HG03439 (cell line): Measurements from ENCODE around the gene THUMPD1.
"Not testable (repeated sequence)": the region's sequence is repeated elsewhere in the genome, so short reads cannot be mapped to it uniquely, and the experiment has no call there.

Experiments
- ATAC-seq: cut with Tn5 transposase; IDR thresholded peaks from one replicate; pipeline ENCODE4 v1.9.1; 2021; ENCODE audit warnings: mild to moderate bottlenecking, moderate library complexity; ENCODE audit not compliant: unreplicated experiment

THUMPD1 gene

GRCh38 chr16:20749474-20749873 lies 7.9 kb upstream of the THUMPD1 start:
- no peak for ATAC-seq

- ATAC-seq = no peak
Measured at GRCh38 chr16:20747030-20747816, 5.6 kb upstream of the THUMPD1 start.

- no peak for ATAC-seq
Measured at GRCh38 chr16:20746461-20746860, 4.8 kb upstream of the THUMPD1 start.

GRCh38 chr16:20744922-20745440 lies 3.4 kb upstream of the THUMPD1 start:
- ATAC-seq = no peak

GRCh38 chr16:20743591-20743990 lies 2.0 kb upstream of the THUMPD1 start:
- no peak for ATAC-seq

- peak; percentile 87 for ATAC-seq
Measured at GRCh38 chr16:20740901-20741521, 607 bp downstream of the THUMPD1 start.

- ATAC-seq = no peak
Measured at GRCh38 chr16:20740007-20740883, 1.4 kb downstream of the THUMPD1 start.

- ATAC-seq = no peak
Measured at GRCh38 chr16:20735490-20735889, 6.1 kb downstream of the THUMPD1 start.

GRCh38 chr16:20734782-20735181 lies 6.8 kb downstream of the THUMPD1 start:
- ATAC-seq = no peak

GRCh38 chr16:20734056-20734455 lies 7.6 kb downstream of the THUMPD1 start:
- ATAC-seq = no peak

GRCh38 chr16:20729141-20729540 lies 12.5 kb downstream of the THUMPD1 start:
- no peak for ATAC-seq

GRCh38 chr16:20727181-20727580 lies 14.4 kb downstream of the THUMPD1 start:
- no peak for ATAC-seq

GRCh38 chr16:20726661-20727060 lies 15.0 kb downstream of the THUMPD1 start:
- ATAC-seq = no peak

- ATAC-seq = no peak
Measured at GRCh38 chr16:20720251-20720650, 21.4 kb downstream of the THUMPD1 start.

- ATAC-seq = not testable (repeated sequence)
Measured at GRCh38 chr16:20717718-20718117, 23.9 kb downstream of the THUMPD1 start.

- no peak for ATAC-seq
Measured at GRCh38 chr16:20711277-20711911, 30.2 kb downstream of the THUMPD1 start.

- not testable (repeated sequence) for ATAC-seq
Measured at GRCh38 chr16:20708129-20708528, 33.5 kb downstream of the THUMPD1 start.

GRCh38 chr16:20707461-20707860 lies 34.2 kb downstream of the THUMPD1 start:
- no peak for ATAC-seq

GRCh38 chr16:20705972-20706371 lies 35.6 kb downstream of the THUMPD1 start:
- not testable (repeated sequence) for ATAC-seq

GRCh38 chr16:20704281-20704680 lies 37.3 kb downstream of the THUMPD1 start:
- no peak for ATAC-seq

GRCh38 chr16:20701692-20702091 lies 39.9 kb downstream of the THUMPD1 start:
- not testable (repeated sequence) for ATAC-seq
